ENCODE measurements around the gene PATZ1.

Gene PATZ1

GRCh38 chr22:31282748-31283468, 63.2 kb downstream of the PATZ1 start:
- no peak for DNase-seq (ENCODE audit: low spot score)

- no peak for DNase-seq (ENCODE audit: low spot score)
Observed at GRCh38 chr22:31281733-31282132, 64.4 kb downstream of the PATZ1 start.

- no peak for DNase-seq (ENCODE audit: low spot score)
Observed at GRCh38 chr22:31279821-31280505, 66.2 kb downstream of the PATZ1 start.

- no peak for DNase-seq (ENCODE audit: low spot score)
Observed at GRCh38 chr22:31279327-31279669, 66.8 kb downstream of the PATZ1 start.

GRCh38 chr22:31278626-31279326, 67.4 kb downstream of the PATZ1 start:
- peak; percentile 81 for DNase-seq (ENCODE audit: low spot score)

- DNase-seq (ENCODE audit: low spot score): peak; percentile 22
Observed at GRCh38 chr22:31278151-31278621, 68.0 kb downstream of the PATZ1 start.

- DNase-seq (ENCODE audit: low spot score): no peak
Observed at GRCh38 chr22:31277741-31278140, 68.4 kb downstream of the PATZ1 start.

GRCh38 chr22:31276426-31277167, 69.5 kb downstream of the PATZ1 start:
- no peak for DNase-seq (ENCODE audit: low spot score)

Data from CD4-positive, alpha-beta T cell treated with Interleukin-6 at 100 ng/mL for 8 hours (primary cell).